Heart left ventricle (tissue), 13 donors: ENCODE data around the gene GCNT4.

ENCODE experiments used
- POLR2A ChIP-seq, 2 donors: fragments of 450-650 bp; IDR thresholded peaks; one replicate each; pipeline ENCODE4 v1.6.1; 2017; ENCODE audit warnings: antibody characterized with exemption in 2 of 2, mild to moderate bottlenecking in 2 of 2, moderate library complexity in 2 of 2
- TF ChIP-seq, protein P1 (sequence below), 12 donors: fragments of 200-600 bp; sonication (generic) in 4 of 12; IDR thresholded peaks; one replicate each; pipeline versions ENCODE4 v1.5.0 to v1.8.0; 2018 to 2022; ENCODE audit warnings: antibody characterized with exemption in 12 of 12, mild to moderate bottlenecking in 5 of 12
- donor health status: ischemic (EF 13 %, LVEDD 7.1; RV severe dilation, severe dysfunction).
- donor health status: DM: no; HTN: yes; CAD: no.
- donor health status: DM: no; HTN: no; CAD: no.
- donor health status: ischemic (EF 25% LVEDD 6.9; RV normal size, moderate dysfunction).
- donor health status: ischemic (EF 25% LVEDD 5.7; RV mildly dilated, moderate dysfunction).
- donor health status: ischemic (EF 35%, LVEDD 5.7; RV mildly dilated, moderate dysfunction).
- donor health status: nonischemic (EF 11% LVEDD 7.7; RV severe dilation, severe dysfunction).
- donor health status: DM: yes; HTN: yes; CAD: no.
- donor health status: PGD.
- donor health status: ischemic (EF 29% LVEDD 5.4; RV normal size, mild dysfunction).
- donor health status: nonischemic (EF 23%, LVEDD 6.1; RV moderate dilation, normal function).

- TF ChIP-seq, protein P1, sequence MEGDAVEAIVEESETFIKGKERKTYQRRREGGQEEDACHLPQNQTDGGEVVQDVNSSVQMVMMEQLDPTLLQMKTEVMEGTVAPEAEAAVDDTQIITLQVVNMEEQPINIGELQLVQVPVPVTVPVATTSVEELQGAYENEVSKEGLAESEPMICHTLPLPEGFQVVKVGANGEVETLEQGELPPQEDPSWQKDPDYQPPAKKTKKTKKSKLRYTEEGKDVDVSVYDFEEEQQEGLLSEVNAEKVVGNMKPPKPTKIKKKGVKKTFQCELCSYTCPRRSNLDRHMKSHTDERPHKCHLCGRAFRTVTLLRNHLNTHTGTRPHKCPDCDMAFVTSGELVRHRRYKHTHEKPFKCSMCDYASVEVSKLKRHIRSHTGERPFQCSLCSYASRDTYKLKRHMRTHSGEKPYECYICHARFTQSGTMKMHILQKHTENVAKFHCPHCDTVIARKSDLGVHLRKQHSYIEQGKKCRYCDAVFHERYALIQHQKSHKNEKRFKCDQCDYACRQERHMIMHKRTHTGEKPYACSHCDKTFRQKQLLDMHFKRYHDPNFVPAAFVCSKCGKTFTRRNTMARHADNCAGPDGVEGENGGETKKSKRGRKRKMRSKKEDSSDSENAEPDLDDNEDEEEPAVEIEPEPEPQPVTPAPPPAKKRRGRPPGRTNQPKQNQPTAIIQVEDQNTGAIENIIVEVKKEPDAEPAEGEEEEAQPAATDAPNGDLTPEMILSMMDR (IDR thresholded peaks at IDR 0.05): no peak
- no peak for TF ChIP-seq POLR2A (IDR thresholded peaks at IDR 0.05)
Observed at GRCh38 chr5:75089662-75090061, 37.3 kb upstream of the GCNT4 start.
